PC-9 (cell line): ENCODE data around the gene CXorf58. TPM values are rescaled to one million over a fixed set of nuclear protein-coding genes. Genes with fewer than 3 reads are reported as not detected.

ENCODE experiments used
- BruUV-seq: library from RNA; stranded (reverse); fragments of 400-500 nt; replicated peaks from 2 replicates; lab custom pipeline; 2021; lab: Mats Ljungman, UMichigan
- CTCF ChIA-PET: fragments of 300-600 bp; sonication (Branson Sonifier 250); formaldehyde crosslinking; loops from one replicate; lab custom pipeline; 2022; ENCODE audit warnings: antibody characterized with exemption; lab: Charles Lee
- POLR2A ChIA-PET: fragments of 300-600 bp; sonication (Branson Sonifier 250); formaldehyde crosslinking; loops from one replicate; lab custom pipeline; 2022; ENCODE audit warnings: antibody characterized with exemption; ENCODE audit not compliant: unreplicated experiment; lab: Charles Lee
- DNase-seq, 2 experiments: peaks; one replicate each; pipeline versions ENCODE4 v3.0.0 to v3.0.0-alpha.2; 2015 to 2022; ENCODE audit warnings: mixed read lengths in 1 of 2
- H2AFZ ChIP-seq: fragments of 200-600 bp; sonication (generic); 2 replicates; pipeline ENCODE4 v1.8.1; 2017; ENCODE audit warnings: antibody characterized with exemption
- H3F3A ChIP-seq: fragments of 200-600 bp; sonication (generic); 2 replicates; pipeline ENCODE4 v1.8.1; 2017; ENCODE audit warnings: antibody characterized with exemption, mild to moderate bottlenecking, low read depth; ENCODE audit not compliant: insufficient read depth
- H3K27ac ChIP-seq: fragments of 200-600 bp; sonication (generic); 2 replicates; pipeline ENCODE4 v1.6.1; 2016; ENCODE audit warnings: mixed run types
- H3K27me3 ChIP-seq: fragments of 200-600 bp; sonication (generic); 2 replicates; pipeline ENCODE4 v1.6.1; 2016; ENCODE audit warnings: low read depth, mixed run types; ENCODE audit not compliant: insufficient read depth
- H3K36me3 ChIP-seq: fragments of 200-600 bp; sonication (generic); 2 replicates; pipeline ENCODE4 v1.6.1; 2016; ENCODE audit warnings: low read depth, mixed run types
- H3K4me1 ChIP-seq: fragments of 200-600 bp; sonication (generic); replicated peaks from 2 replicates; pipeline ENCODE4 v1.6.1; 2016; ENCODE audit warnings: mixed run types; ENCODE audit not compliant: insufficient read depth
- H3K4me2 ChIP-seq: fragments of 200-600 bp; sonication (generic); 2 replicates; pipeline ENCODE4 v1.6.1; 2017; ENCODE audit warnings: mixed run types
- H3K4me3 ChIP-seq: fragments of 200-600 bp; sonication (generic); 2 replicates; pipeline ENCODE4 v1.6.1; 2016; ENCODE audit warnings: mixed run types
- H3K79me2 ChIP-seq: fragments of 200-600 bp; sonication (generic); 2 replicates; pipeline ENCODE4 v1.6.1; 2017; ENCODE audit warnings: low read depth, mixed run types
- H3K9me2 ChIP-seq: fragments of 200-600 bp; sonication (generic); 2 replicates; pipeline ENCODE4 v1.8.1; 2017; ENCODE audit warnings: mild to moderate bottlenecking; ENCODE audit not compliant: insufficient read depth
- H3K9me3 ChIP-seq: fragments of 200-600 bp; sonication (generic); 2 replicates; pipeline ENCODE4 v1.8.1; 2016; ENCODE audit warnings: low read depth; ENCODE audit not compliant: insufficient read depth
- H4K20me1 ChIP-seq: fragments of 200-600 bp; sonication (generic); 2 replicates; pipeline ENCODE4 v1.8.1; 2017; ENCODE audit not compliant: insufficient read depth
- CTCF ChIP-seq: fragments of 200-600 bp; sonication (generic); conservative IDR thresholded peaks from 2 replicates; pipeline ENCODE4 v1.6.1; 2017; ENCODE audit warnings: mixed run types, antibody characterized with exemption, mild to moderate bottlenecking, moderate library complexity
- EZH2 ChIP-seq: fragments of 200-600 bp; sonication (generic); IDR thresholded peaks from 2 replicates; pipeline ENCODE4 v1.8.0; 2017; ENCODE audit warnings: antibody characterized with exemption, low read depth
- intact Hi-C: fragments of 100-400 bp; cut with micrococcal nuclease; formaldehyde crosslinking; loops from one replicate; pipeline ENCODE4 v1.10.0; 2022; ENCODE audit not compliant: unreplicated experiment
- total RNA-seq: library from RNA; stranded (reverse); gene quantifications from 2 replicates; pipeline ENCODE4 v1.2.3, GENCODE V29; 2021

CXorf58 gene
- total RNA-seq, 1 experiment from 2014 or later = 0.20 TPM

GRCh38 chrX:23901060-23901459 is 6.7 kb upstream of the CXorf58 start:
- Histone ChIP-seq H3K4me2 (peak overlapping the region; percentile 52), H3K27me3 (no peaks in the 10 kb centered on the region), H3K4me1 (peaks cover 45% of the 10 kb centered on the region), H4K20me1 (no peaks in the 10 kb centered on the region), H3K79me2 (peaks cover 32% of the 10 kb centered on the region), H3K9me2 (no peaks in the 10 kb centered on the region), H3K9me3 (no peaks in the 10 kb centered on the region), H3K4me3 (no peak overlapping the region), H3F3A (peaks cover 30% of the 10 kb centered on the region), H3K27ac (peak overlapping the region; percentile 91), H3K36me3 (no peaks in the 10 kb centered on the region), H2AFZ (no peak overlapping the region)
- intact Hi-C loops = loop anchor here (1.0 to 5.0 kb wide), 3 partner anchors 119 to 1764 kb away; no protein-coding TSS in a partner anchor
- TF ChIP-seq CTCF = no peak
- TF ChIP-seq EZH2 = no peak
- BruUV-seq = no TSS peak
- DNase-seq = peak; percentile 30 to 95
- CTCF ChIA-PET = interaction anchor here (0.6 to 2.3 kb wide), 5 partner anchors 93 to 388 kb away, joined by 3 to 11 read pairs (median 6); partner anchors contain the start of gene SAT1
- POLR2A ChIA-PET = interaction anchor here (0.6 to 1.1 kb wide), 3 partner anchors 12 to 148 kb away, joined by 5 to 10 read pairs (median 5); partner anchors contain the start of gene SAT1

- no peaks in the 10 kb centered on the region for H3K27me3 ChIP-seq
- no peak overlapping the region for H2AFZ ChIP-seq
- peak; percentile 22 to 60 for DNase-seq
- POLR2A ChIA-PET = interaction anchor here (0.6 to 1.2 kb wide), 5 partner anchors 118 to 157 kb away, joined by 4 to 6 read pairs (median 5); partner anchors contain the start of gene SAT1
- CTCF ChIA-PET = interaction anchor here (0.6 to 2.3 kb wide), 9 partner anchors 94 to 1917 kb away, joined by 3 to 11 read pairs (median 6); partner anchors contain the start of genes ACOT9 and SAT1
- peak overlapping the region; percentile 52 for H3K4me2 ChIP-seq
- intact Hi-C loops = loop anchor here (1.0 to 5.0 kb wide), 5 partner anchors 120 to 1765 kb away; no protein-coding TSS in a partner anchor
- no TSS peak for BruUV-seq
- no peaks in the 10 kb centered on the region for H3K9me3 ChIP-seq
- peaks cover 32% of the 10 kb centered on the region for H3F3A ChIP-seq
- peak overlapping the region; percentile 91 for H3K27ac ChIP-seq
- H3K9me2 ChIP-seq = no peaks in the 10 kb centered on the region
- H3K4me3 ChIP-seq = no peak overlapping the region
- H3K4me1 ChIP-seq = peaks cover 52% of the 10 kb centered on the region
- H4K20me1 ChIP-seq = no peaks in the 10 kb centered on the region
- TF ChIP-seq CTCF (peak; percentile 50), EZH2 (no peak)
- H3K79me2 ChIP-seq = peaks cover 40% of the 10 kb centered on the region
- no peaks in the 10 kb centered on the region for H3K36me3 ChIP-seq
Measured at GRCh38 chrX:23901805-23902204, 6.0 kb upstream of the CXorf58 start.

GRCh38 chrX:23902419-23902818 is 5.4 kb upstream of the CXorf58 start:
- intact Hi-C loops = loop anchor here (1.0 to 5.0 kb wide), 3 partner anchors 146 to 1765 kb away; no protein-coding TSS in a partner anchor
- TF ChIP-seq EZH2 = no peak
- peak; percentile 68 for TF ChIP-seq CTCF
- Histone ChIP-seq H3F3A (peaks cover 33% of the 10 kb centered on the region), H3K9me2 (no peaks in the 10 kb centered on the region), H3K9me3 (no peaks in the 10 kb centered on the region), H3K36me3 (no peaks in the 10 kb centered on the region), H3K4me2 (peak overlapping the region; percentile 52), H3K4me1 (peaks cover 53% of the 10 kb centered on the region), H3K27ac (peak overlapping the region; percentile 91), H2AFZ (no peak overlapping the region), H3K79me2 (peaks cover 44% of the 10 kb centered on the region), H4K20me1 (no peaks in the 10 kb centered on the region), H3K27me3 (no peaks in the 10 kb centered on the region), H3K4me3 (no peak overlapping the region)
- peak in 1 of 2 experiments; percentile 67 for DNase-seq
- BruUV-seq = no TSS peak
- POLR2A ChIA-PET = interaction anchor here (0.5 to 1.2 kb wide), 4 partner anchors 118 to 157 kb away, joined by 4 to 12 read pairs (median 5); partner anchors contain the start of gene SAT1
- CTCF ChIA-PET = interaction anchor here (0.5 to 2.3 kb wide), 10 partner anchors 113 to 1917 kb away, joined by 3 to 11 read pairs (median 6); partner anchors contain the start of genes ACOT9 and SAT1
